Astrocyte (in vitro differentiated cells and primary cell): ENCODE results near the gene RBM23.

ENCODE experiments used
- CTCF ChIP-seq: IDR thresholded peaks from 2 replicates; pipeline ENCODE4 v1.5.1; 2011; ENCODE audit warnings: low read depth, mild to moderate bottlenecking, inconsistent platforms, low read length, moderate library complexity; ENCODE audit not compliant: insufficient read depth
- EZH2 ChIP-seq: IDR thresholded peaks from 2 replicates; pipeline ENCODE4 v1.6.1; 2012; ENCODE audit warnings: mild to moderate bottlenecking, low read length, inconsistent platforms; ENCODE audit not compliant: insufficient read depth

- TF ChIP-seq CTCF = no peak
- no peak for TF ChIP-seq EZH2
Observed at GRCh38 chr14:22847661-22848341, 71.1 kb downstream of the RBM23 start.
